Measurements from ENCODE around the gene MPZL3.

Gene MPZL3

DNA sequence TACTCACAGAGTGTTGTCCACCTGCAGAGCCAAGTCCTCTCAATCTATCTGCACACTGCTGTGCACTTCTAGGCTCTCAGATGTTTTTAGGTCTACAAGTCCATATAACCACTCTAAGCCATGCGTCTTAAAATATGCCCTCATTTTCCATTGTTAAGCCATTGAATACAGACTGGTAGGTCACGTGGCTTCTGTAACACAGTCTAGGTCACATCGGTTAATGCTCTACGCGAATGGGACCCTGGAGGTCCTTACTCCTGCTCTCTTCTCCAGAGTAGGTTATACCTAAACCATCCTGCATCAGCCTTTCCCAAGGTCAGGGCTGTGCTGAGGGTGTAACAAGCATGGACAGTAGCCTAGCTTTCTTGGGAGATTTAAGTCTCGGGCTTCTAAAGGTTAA, 28.2 kb downstream of the MPZL3 start:
- H3K36me3 ChIP-seq (ENCODE audit: insufficient read depth): no peaks in the 10 kb centered on the region
- no peak overlapping the region for H2AFZ ChIP-seq (ENCODE audit: low read depth)
- H4K20me1 ChIP-seq (ENCODE audit: insufficient read depth): no peaks in the 10 kb centered on the region
- no peak overlapping the region for H3K4me2 ChIP-seq
- H3K79me2 ChIP-seq (ENCODE audit: insufficient read depth, low read depth): no peaks in the 10 kb centered on the region
- no peak overlapping the region for H3K9ac ChIP-seq
- no peak overlapping the region for H3K4me3 ChIP-seq (IDR thresholded peaks at IDR 0.05; ENCODE audit: insufficient read depth, low read depth, low read length)
- H3K4me1 ChIP-seq (ENCODE audit: low read depth, poor library complexity, severe bottlenecking): no peaks in the 10 kb centered on the region
- H3K27ac ChIP-seq: no peak overlapping the region
- TF ChIP-seq, protein P1, sequence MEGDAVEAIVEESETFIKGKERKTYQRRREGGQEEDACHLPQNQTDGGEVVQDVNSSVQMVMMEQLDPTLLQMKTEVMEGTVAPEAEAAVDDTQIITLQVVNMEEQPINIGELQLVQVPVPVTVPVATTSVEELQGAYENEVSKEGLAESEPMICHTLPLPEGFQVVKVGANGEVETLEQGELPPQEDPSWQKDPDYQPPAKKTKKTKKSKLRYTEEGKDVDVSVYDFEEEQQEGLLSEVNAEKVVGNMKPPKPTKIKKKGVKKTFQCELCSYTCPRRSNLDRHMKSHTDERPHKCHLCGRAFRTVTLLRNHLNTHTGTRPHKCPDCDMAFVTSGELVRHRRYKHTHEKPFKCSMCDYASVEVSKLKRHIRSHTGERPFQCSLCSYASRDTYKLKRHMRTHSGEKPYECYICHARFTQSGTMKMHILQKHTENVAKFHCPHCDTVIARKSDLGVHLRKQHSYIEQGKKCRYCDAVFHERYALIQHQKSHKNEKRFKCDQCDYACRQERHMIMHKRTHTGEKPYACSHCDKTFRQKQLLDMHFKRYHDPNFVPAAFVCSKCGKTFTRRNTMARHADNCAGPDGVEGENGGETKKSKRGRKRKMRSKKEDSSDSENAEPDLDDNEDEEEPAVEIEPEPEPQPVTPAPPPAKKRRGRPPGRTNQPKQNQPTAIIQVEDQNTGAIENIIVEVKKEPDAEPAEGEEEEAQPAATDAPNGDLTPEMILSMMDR (conservative IDR thresholded peaks at IDR 0.05; ENCODE audit: low read depth, low read length): no peak
- no peaks in the 10 kb centered on the region for H3K27me3 ChIP-seq (ENCODE audit: insufficient read depth, low read depth)

DNA sequence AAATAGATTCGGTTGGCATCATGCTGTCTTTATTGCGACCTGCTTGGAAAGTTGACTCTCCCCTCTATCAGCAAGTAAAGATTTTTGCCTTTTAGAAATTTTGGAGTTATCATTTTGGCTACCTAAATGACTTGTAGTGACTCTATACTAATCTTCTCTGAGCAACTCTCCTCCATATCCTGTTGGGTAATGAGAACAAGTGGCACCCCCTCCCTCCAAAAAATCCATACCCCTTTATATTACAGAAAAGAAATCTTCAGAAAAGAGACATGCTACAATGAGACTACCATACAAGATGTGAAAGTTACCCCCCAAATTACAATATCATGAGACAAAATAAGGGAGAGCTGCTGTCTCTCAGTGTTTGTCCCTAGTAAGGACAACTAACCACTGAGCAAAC, 28.6 kb downstream of the MPZL3 start:
- no peaks in the 10 kb centered on the region for H3K36me3 ChIP-seq (ENCODE audit: insufficient read depth)
- H3K4me2 ChIP-seq: no peak overlapping the region
- H3K27me3 ChIP-seq (ENCODE audit: insufficient read depth, low read depth): no peaks in the 10 kb centered on the region
- H3K79me2 ChIP-seq (ENCODE audit: insufficient read depth, low read depth): no peaks in the 10 kb centered on the region
- H3K4me1 ChIP-seq (ENCODE audit: low read depth, poor library complexity, severe bottlenecking): no peaks in the 10 kb centered on the region
- H3K4me3 ChIP-seq (IDR thresholded peaks at IDR 0.05; ENCODE audit: insufficient read depth, low read depth, low read length): no peak overlapping the region
- H3K9ac ChIP-seq: no peak overlapping the region
- H4K20me1 ChIP-seq (ENCODE audit: insufficient read depth): no peaks in the 10 kb centered on the region
- no peak overlapping the region for H3K27ac ChIP-seq
- no peak overlapping the region for H2AFZ ChIP-seq (ENCODE audit: low read depth)
- TF ChIP-seq, protein P1 (conservative IDR thresholded peaks at IDR 0.05; ENCODE audit: low read depth, low read length): no peak

DNA sequence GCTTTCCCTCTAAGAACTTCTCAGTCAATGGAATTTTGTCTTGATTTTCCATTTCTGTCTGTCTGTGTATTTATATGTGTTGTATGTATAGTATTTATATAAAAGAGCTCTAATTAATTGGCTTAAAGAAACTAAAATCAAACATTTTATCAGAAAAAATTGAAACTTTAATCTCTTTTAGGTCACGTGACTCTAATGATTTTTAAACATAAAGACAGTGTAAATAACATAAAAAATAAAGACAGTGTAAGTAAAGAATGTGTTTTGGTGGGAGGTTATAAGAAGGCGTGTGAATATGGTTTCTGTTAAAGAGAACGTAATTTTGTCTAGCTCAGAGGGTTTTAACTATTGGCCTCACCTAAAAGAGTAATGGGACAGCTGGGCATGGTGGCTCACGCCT, 29.7 kb downstream of the MPZL3 start:
- TF ChIP-seq, protein P1 (conservative IDR thresholded peaks at IDR 0.05; ENCODE audit: low read depth, low read length): no peak
- Histone ChIP-seq H4K20me1 (ENCODE audit: insufficient read depth) (no peaks in the 10 kb centered on the region), H3K4me1 (ENCODE audit: low read depth, poor library complexity, severe bottlenecking) (no peaks in the 10 kb centered on the region), H3K79me2 (ENCODE audit: insufficient read depth, low read depth) (no peaks in the 10 kb centered on the region), H3K27me3 (ENCODE audit: insufficient read depth, low read depth) (no peaks in the 10 kb centered on the region; the same call in 1 of the 2 replicates), H3K4me3 (IDR thresholded peaks at IDR 0.05; ENCODE audit: insufficient read depth, low read depth, low read length) (no peak overlapping the region), H3K36me3 (ENCODE audit: insufficient read depth) (no peaks in the 10 kb centered on the region), H3K4me2 (no peak overlapping the region), H3K9ac (no peak overlapping the region), H2AFZ (ENCODE audit: low read depth) (no peak overlapping the region), H3K27ac (no peak overlapping the region)

DNA sequence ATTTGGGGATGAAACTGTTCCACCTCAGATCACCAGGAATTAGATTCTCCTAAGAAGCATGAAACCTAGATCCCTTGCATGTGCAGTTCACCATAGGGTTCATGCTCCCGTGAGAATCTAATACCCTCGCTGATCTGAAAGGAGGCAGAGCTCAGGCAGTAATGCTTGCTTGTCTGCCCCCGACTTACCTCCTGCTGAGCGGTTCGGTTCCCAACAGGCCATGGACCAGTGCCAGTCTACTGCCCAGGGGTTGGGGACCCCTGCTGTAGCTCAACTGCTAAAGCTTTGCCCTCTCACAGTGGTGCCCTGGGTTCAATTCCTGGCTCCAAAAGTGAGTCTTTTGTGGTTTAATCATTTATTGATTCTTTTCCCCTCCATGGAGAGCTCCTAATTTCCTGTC, 30.7 kb downstream of the MPZL3 start:
- Histone ChIP-seq H3K9ac (no peak overlapping the region), H3K4me3 (IDR thresholded peaks at IDR 0.05; ENCODE audit: insufficient read depth, low read depth, low read length) (no peak overlapping the region), H3K27me3 (ENCODE audit: insufficient read depth, low read depth) (no peaks in the 10 kb centered on the region; the same call in 1 of the 2 replicates), H3K4me2 (no peak overlapping the region), H4K20me1 (ENCODE audit: insufficient read depth) (no peaks in the 10 kb centered on the region), H3K4me1 (ENCODE audit: low read depth, poor library complexity, severe bottlenecking) (no peaks in the 10 kb centered on the region), H3K79me2 (ENCODE audit: insufficient read depth, low read depth) (no peaks in the 10 kb centered on the region), H3K27ac (no peak overlapping the region), H3K36me3 (ENCODE audit: insufficient read depth) (no peaks in the 10 kb centered on the region), H2AFZ (ENCODE audit: low read depth) (no peak overlapping the region)
- TF ChIP-seq, protein P1 (conservative IDR thresholded peaks at IDR 0.05; ENCODE audit: low read depth, low read length): no peak

Measured in KMS-11 (cell line).